ENCODE measurements around the gene SMIM34. TPM values are rescaled to one million over a fixed set of nuclear protein-coding genes. Genes with fewer than 3 reads are reported as not detected.
"Not testable (repeated sequence)": the region's sequence is repeated elsewhere in the genome, so short reads cannot be mapped to it uniquely, and the experiment has no call there.

Gene SMIM34
- total RNA-seq, 2 donors from 2014 or later = not detected

DNA sequence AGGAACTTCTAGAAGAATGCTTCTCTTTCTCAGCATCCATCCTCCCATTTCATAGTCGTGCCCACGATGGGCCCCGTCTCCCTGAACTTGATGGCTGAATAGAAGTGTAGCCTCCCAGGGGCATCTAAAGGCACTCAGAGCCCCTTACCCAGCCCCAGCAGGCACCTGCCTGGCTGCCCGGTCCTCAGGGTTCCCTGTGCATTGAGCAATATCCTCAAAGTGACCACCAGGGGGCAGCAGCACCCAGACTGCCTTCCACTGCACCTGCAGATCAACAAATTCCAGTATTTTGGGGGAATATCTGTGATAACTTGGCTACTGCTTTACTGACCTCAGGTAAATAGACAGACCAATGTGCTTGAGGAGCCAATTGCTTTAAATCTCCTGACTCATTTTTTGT is 19.7 kb upstream of the SMIM34 start:
- H3K27me3 ChIP-seq (ENCODE audit: control insufficient read depth, insufficient read depth, low read length, poor library complexity, severe bottlenecking); H3K9me3 Mint-ChIP-seq; H3K27ac ChIP-seq (ENCODE audit: low read depth, low read length); H3K27me3 Mint-ChIP-seq (ENCODE audit: insufficient read depth); H3K4me3 Mint-ChIP-seq; H3K36me3 ChIP-seq (ENCODE audit: control insufficient read depth, insufficient read depth, low read length); H3K9ac ChIP-seq (ENCODE audit: extremely low read depth, low read length, poor library complexity, severe bottlenecking); H3K4me1 Mint-ChIP-seq; H3K9me3 ChIP-seq (ENCODE audit: control insufficient read depth, low read length); H3K4me1 ChIP-seq (ENCODE audit: control insufficient read depth, insufficient read depth, low read length); DNase-seq; H3K27ac Mint-ChIP-seq; H3K4me3 ChIP-seq (ENCODE audit: low read length); H3K36me3 Mint-ChIP-seq (ENCODE audit: low read depth): not testable (repeated sequence)
- WGBS, 2 experiments (ENCODE audit: insufficient coverage in 1 of 2, insufficient read length in 1 of 2) = no CpG with 5 or more reads among the region's 4 CpGs

DNA sequence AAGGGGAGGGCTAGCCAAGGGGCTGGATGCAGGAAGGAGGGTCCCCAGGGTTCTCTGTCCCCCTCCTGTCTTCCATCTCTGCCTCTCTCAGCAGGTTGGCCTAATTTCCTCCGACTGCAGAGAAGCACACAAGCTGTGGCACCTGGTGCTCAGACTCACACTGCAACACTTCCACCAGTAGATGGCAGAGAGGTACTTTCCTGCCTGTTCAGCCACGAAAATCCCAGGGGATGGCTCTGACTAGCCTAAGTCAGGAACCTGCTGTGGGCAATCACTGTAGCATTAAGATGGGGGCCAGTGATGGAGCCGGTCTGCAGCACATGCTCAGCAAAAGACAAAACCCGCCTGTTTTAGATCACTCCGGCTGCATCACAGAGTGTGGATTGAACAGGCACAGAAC is 6.0 kb upstream of the SMIM34 start:
- not testable (repeated sequence) for H3K27me3 Mint-ChIP-seq (ENCODE audit: insufficient read depth); H3K4me1 ChIP-seq (ENCODE audit: control insufficient read depth, insufficient read depth, low read length); H3K27ac Mint-ChIP-seq

DNA sequence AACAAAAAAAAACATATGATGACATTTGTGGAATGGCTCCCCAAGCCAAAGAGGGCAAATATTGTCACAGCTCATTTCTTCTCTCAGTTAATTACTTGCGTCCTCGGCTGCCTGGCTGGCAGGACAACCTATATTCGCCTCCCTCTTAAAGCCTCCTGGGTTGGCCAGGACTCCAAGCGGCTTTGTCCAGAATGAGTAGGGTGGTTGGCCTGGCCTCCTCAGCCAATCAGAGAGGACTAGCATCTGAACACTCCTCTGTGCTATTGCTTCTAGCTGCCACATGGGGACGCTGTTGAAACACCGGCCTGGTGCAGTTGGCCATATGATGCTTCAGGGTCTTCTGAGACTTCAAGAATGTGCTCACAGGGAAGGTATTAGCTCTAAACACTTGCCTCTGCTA is 4.7 kb upstream of the SMIM34 start:
- not testable (repeated sequence) for H3K36me3 ChIP-seq (ENCODE audit: control insufficient read depth, insufficient read depth, low read length); H3K9ac ChIP-seq (ENCODE audit: extremely low read depth, low read length, poor library complexity, severe bottlenecking); H3K27me3 Mint-ChIP-seq (ENCODE audit: insufficient read depth); H3K4me1 Mint-ChIP-seq; DNase-seq; H3K9me3 Mint-ChIP-seq; H3K27ac ChIP-seq (ENCODE audit: low read depth, low read length); H3K4me3 ChIP-seq (ENCODE audit: low read length); H3K27me3 ChIP-seq (ENCODE audit: control insufficient read depth, insufficient read depth, low read length, poor library complexity, severe bottlenecking); H3K4me3 Mint-ChIP-seq; H3K27ac Mint-ChIP-seq; H3K36me3 Mint-ChIP-seq (ENCODE audit: low read depth); H3K9me3 ChIP-seq (ENCODE audit: control insufficient read depth, low read length); H3K4me1 ChIP-seq (ENCODE audit: control insufficient read depth, insufficient read depth, low read length)
- no CpG with 5 or more reads among the region's 6 CpGs for WGBS, 2 experiments (ENCODE audit: insufficient coverage in 1 of 2, insufficient read length in 1 of 2)

More for the DNA sequence above, 6.0 kb upstream of the SMIM34 start:
- not testable (repeated sequence) for H3K9me3 Mint-ChIP-seq; H3K36me3 ChIP-seq (ENCODE audit: control insufficient read depth, insufficient read depth, low read length); H3K36me3 Mint-ChIP-seq (ENCODE audit: low read depth); DNase-seq; H3K9me3 ChIP-seq (ENCODE audit: control insufficient read depth, low read length); H3K4me3 ChIP-seq (ENCODE audit: low read length); H3K9ac ChIP-seq (ENCODE audit: extremely low read depth, low read length, poor library complexity, severe bottlenecking); H3K27me3 ChIP-seq (ENCODE audit: control insufficient read depth, insufficient read depth, low read length, poor library complexity, severe bottlenecking); H3K27ac ChIP-seq (ENCODE audit: low read depth, low read length); H3K4me3 Mint-ChIP-seq; H3K4me1 Mint-ChIP-seq
- no CpG with 5 or more reads among the region's 5 CpGs for WGBS, 2 experiments (ENCODE audit: insufficient coverage in 1 of 2, insufficient read length in 1 of 2)

DNA sequence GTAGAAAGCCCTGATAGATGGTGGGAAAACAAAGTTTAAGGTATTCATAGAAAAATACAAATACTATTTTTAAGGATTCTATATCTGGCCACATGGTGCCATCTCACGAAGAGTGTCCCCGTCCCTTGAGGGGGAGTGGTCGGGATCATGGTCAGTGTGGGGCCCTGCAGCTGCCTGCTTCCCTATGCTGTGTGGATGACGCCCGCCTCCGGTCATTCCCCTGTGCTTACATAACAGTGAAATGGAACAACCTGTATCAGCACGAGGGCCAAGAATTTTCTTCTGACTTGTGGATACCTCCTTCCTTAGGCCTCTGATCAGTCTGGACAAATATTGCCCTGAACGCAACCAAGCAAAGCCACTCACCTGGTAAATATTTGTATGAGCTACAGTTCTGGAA is 3.6 kb upstream of the SMIM34 start:
- H3K27ac Mint-ChIP-seq; H3K27me3 ChIP-seq (ENCODE audit: control insufficient read depth, insufficient read depth, low read length, poor library complexity, severe bottlenecking); H3K4me1 ChIP-seq (ENCODE audit: control insufficient read depth, insufficient read depth, low read length); DNase-seq; H3K36me3 Mint-ChIP-seq (ENCODE audit: low read depth); H3K9me3 Mint-ChIP-seq; H3K27me3 Mint-ChIP-seq (ENCODE audit: insufficient read depth); H3K27ac ChIP-seq (ENCODE audit: low read depth, low read length); H3K4me3 Mint-ChIP-seq; H3K9ac ChIP-seq (ENCODE audit: extremely low read depth, low read length, poor library complexity, severe bottlenecking); H3K4me3 ChIP-seq (ENCODE audit: low read length); H3K9me3 ChIP-seq (ENCODE audit: control insufficient read depth, low read length); H3K36me3 ChIP-seq (ENCODE audit: control insufficient read depth, insufficient read depth, low read length); H3K4me1 Mint-ChIP-seq: not testable (repeated sequence)
- WGBS, 2 experiments (ENCODE audit: insufficient coverage in 1 of 2, insufficient read length in 1 of 2) = no CpG with 5 or more reads among the region's 8 CpGs

DNA sequence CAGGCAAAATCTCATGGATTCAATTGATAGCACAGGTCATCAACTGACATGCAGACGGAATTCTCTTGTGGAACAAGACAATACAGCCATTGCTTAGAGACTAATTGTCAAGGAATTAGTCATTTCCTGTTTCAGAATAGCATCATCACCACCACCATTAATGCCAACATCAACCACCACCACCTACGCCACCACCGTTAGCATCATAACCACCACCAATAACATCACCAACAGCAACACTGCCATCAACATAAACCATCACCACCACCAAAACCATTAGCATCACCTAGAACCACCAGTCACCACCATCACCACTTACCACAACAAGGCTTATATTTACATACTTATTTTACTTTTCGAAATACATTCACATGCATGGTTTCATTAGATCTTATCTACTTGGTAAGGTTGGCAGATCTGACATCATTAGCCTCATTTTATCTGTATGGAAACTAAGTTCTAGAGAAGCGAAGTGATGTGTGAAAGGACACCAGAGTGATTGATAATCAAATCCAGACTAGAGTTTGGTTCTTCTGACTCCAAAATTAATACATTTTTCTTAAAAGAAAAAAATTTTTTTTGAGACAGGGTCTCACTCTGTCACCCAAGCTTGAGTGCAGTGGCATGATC is 6.2 kb downstream of the SMIM34 start:
- not testable (repeated sequence) for H3K27ac ChIP-seq (ENCODE audit: low read depth, low read length); DNase-seq; H3K4me3 Mint-ChIP-seq; H3K27me3 Mint-ChIP-seq (ENCODE audit: insufficient read depth); H3K4me1 Mint-ChIP-seq; H3K27me3 ChIP-seq (ENCODE audit: control insufficient read depth, insufficient read depth, low read length, poor library complexity, severe bottlenecking); H3K4me1 ChIP-seq (ENCODE audit: control insufficient read depth, insufficient read depth, low read length); H3K27ac Mint-ChIP-seq; H3K4me3 ChIP-seq (ENCODE audit: low read length); H3K36me3 ChIP-seq (ENCODE audit: control insufficient read depth, insufficient read depth, low read length); H3K9me3 ChIP-seq (ENCODE audit: control insufficient read depth, low read length); H3K9me3 Mint-ChIP-seq; H3K9ac ChIP-seq (ENCODE audit: extremely low read depth, low read length, poor library complexity, severe bottlenecking); H3K36me3 Mint-ChIP-seq (ENCODE audit: low read depth)
- no CpG with 5 or more reads among the region's 5 CpGs for WGBS, 2 experiments (ENCODE audit: insufficient coverage in 1 of 2, insufficient read length in 1 of 2)

DNA sequence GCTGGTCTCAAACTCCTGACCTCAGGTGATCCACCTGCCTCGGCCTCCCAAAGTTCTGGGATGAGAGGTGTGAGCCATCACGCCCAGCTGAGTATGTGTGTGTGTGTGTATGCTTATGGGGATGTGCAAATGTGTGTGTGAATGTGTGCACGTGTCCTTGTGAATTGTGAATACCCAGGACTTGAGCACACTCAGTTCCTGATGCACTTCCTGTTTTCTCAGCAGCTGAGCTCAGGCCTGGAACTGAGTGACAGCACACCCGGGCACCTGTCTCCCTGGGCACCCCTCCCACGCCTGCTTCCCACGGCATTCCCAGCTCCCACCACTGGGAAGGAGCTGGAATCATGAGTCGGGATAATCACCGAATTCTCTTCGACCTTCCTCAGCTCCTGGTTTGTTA is 16.5 kb downstream of the SMIM34 start:
- WGBS, 2 experiments (ENCODE audit: insufficient coverage in 1 of 2, insufficient read length in 1 of 2) = no CpG with 5 or more reads among the region's 9 CpGs
- not testable (repeated sequence) for H3K27me3 Mint-ChIP-seq (ENCODE audit: insufficient read depth); DNase-seq; H3K9ac ChIP-seq (ENCODE audit: extremely low read depth, low read length, poor library complexity, severe bottlenecking); H3K9me3 Mint-ChIP-seq; H3K36me3 ChIP-seq (ENCODE audit: control insufficient read depth, insufficient read depth, low read length); H3K9me3 ChIP-seq (ENCODE audit: control insufficient read depth, low read length); H3K4me3 ChIP-seq (ENCODE audit: low read length); H3K27me3 ChIP-seq (ENCODE audit: control insufficient read depth, insufficient read depth, low read length, poor library complexity, severe bottlenecking); H3K27ac Mint-ChIP-seq; H3K4me1 ChIP-seq (ENCODE audit: control insufficient read depth, insufficient read depth, low read length); H3K36me3 Mint-ChIP-seq (ENCODE audit: low read depth); H3K27ac ChIP-seq (ENCODE audit: low read depth, low read length); H3K4me3 Mint-ChIP-seq; H3K4me1 Mint-ChIP-seq

DNA sequence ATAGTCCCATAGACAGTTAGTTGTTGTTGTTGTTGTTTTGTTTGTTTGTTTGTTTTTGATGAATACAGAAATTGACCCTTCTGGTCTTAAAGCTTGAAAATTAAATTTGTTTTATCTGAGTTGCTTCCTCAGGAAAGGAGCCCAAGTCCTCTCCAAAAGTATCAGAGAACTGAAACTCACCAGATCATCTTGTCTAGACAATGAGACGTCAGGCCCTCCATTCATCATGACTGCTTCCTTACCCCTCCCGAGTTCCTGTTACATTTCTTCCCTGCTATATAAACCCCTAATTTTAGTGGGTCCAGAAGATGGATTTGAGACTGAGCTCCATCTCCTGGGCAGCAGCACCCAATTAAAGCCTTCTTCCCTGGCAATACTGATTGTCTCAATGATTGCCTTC is 17.1 kb downstream of the SMIM34 start:
- not testable (repeated sequence) for H3K4me3 Mint-ChIP-seq
- no CpG with 5 or more reads among the region's 2 CpGs for WGBS, 2 experiments (ENCODE audit: insufficient coverage in 1 of 2, insufficient read length in 1 of 2)

More for the DNA sequence above, 17.1 kb downstream of the SMIM34 start:
- H3K27ac Mint-ChIP-seq; H3K27ac ChIP-seq (ENCODE audit: low read depth, low read length); DNase-seq; H3K4me3 ChIP-seq (ENCODE audit: low read length); H3K9ac ChIP-seq (ENCODE audit: extremely low read depth, low read length, poor library complexity, severe bottlenecking); H3K36me3 ChIP-seq (ENCODE audit: control insufficient read depth, insufficient read depth, low read length); H3K27me3 Mint-ChIP-seq (ENCODE audit: insufficient read depth); H3K27me3 ChIP-seq (ENCODE audit: control insufficient read depth, insufficient read depth, low read length, poor library complexity, severe bottlenecking); H3K4me1 Mint-ChIP-seq; H3K36me3 Mint-ChIP-seq (ENCODE audit: low read depth); H3K9me3 Mint-ChIP-seq; H3K4me1 ChIP-seq (ENCODE audit: control insufficient read depth, insufficient read depth, low read length); H3K9me3 ChIP-seq (ENCODE audit: control insufficient read depth, low read length): not testable (repeated sequence)
